IMR-90 (cell line): ENCODE measurements around the gene CTIF. TPM values are rescaled to one million over a fixed set of nuclear protein-coding genes. Genes with fewer than 3 reads are reported as not detected.
A peak's percentile ranks its signal among the peaks of the same experiment; 100 is the strongest.

Experiments used
- ATAC-seq: fragments of 200-7000 bp; cut with Tn5 transposase; 2 replicates; pipeline ENCODE4 v1.9.1; 2020; ENCODE audit warnings: low read depth, mild to moderate bottlenecking, moderate library complexity
- BruUV-seq: library from RNA; stranded (reverse); fragments of 400-500 nt; replicated peaks from 2 replicates; lab custom pipeline; 2021; lab: Mats Ljungman, UMichigan
- CTCF ChIA-PET: fragments of 300-600 bp; formaldehyde crosslinking; extraction: SDS; loops from one replicate; lab custom pipeline; 2021; ENCODE audit warnings: antibody characterized with exemption; lab: Yijun Ruan, JAX
- POLR2A ChIA-PET: fragments of 300-600 bp; sonication (Branson Sonifier 250); formaldehyde crosslinking; loops from one replicate; lab custom pipeline; 2022; ENCODE audit warnings: antibody characterized with exemption; ENCODE audit not compliant: unreplicated experiment; lab: Charles Lee
- DNase-seq: peaks from one replicate; pipeline ENCODE4 v3.0.0; 2013
- H2AFZ ChIP-seq: replicated peaks from 2 replicates; pipeline ENCODE3; 2013; ENCODE audit warnings: low read length, mild to moderate bottlenecking; ENCODE audit not compliant: poor library complexity
- H2AK5ac ChIP-seq: 2 replicates; pipeline ENCODE4 v1.6.1; 2013; ENCODE audit warnings: low read depth, low read length, inconsistent platforms
- H2AK9ac ChIP-seq: replicated peaks from 2 replicates; pipeline ENCODE3; 2013; ENCODE audit warnings: mild to moderate bottlenecking, low read depth, low read length, moderate library complexity; ENCODE audit not compliant: poor library complexity
- H2BK120ac ChIP-seq: 2 replicates; pipeline ENCODE4 v1.6.1; 2013; ENCODE audit warnings: low read depth, low read length, inconsistent platforms
- H2BK15ac ChIP-seq: 3 replicates; pipeline ENCODE4 v1.6.1; 2013; ENCODE audit warnings: low read depth, low read length, inconsistent platforms
- H2BK20ac ChIP-seq: 2 replicates; pipeline ENCODE4 v1.6.1; 2013; ENCODE audit warnings: low read depth, mild to moderate bottlenecking, inconsistent platforms, low read length, moderate library complexity
- H2BK5ac ChIP-seq: 2 replicates; pipeline ENCODE4 v1.6.1; 2013; ENCODE audit warnings: mild to moderate bottlenecking, low read depth, low read length, inconsistent platforms; ENCODE audit not compliant: poor library complexity, severe bottlenecking
- H3K14ac ChIP-seq: replicated peaks from 2 replicates; pipeline ENCODE4 v1.6.1; 2013; ENCODE audit warnings: low read depth, low read length, inconsistent platforms
- H3K18ac ChIP-seq: 2 replicates; pipeline ENCODE4 v1.6.1; 2013; ENCODE audit warnings: low read depth, low read length, control low read depth
- H3K23ac ChIP-seq: 2 replicates; pipeline ENCODE4 v1.6.1; 2013; ENCODE audit warnings: low read depth, low read length, inconsistent platforms
- H3K27ac ChIP-seq: 2 replicates; pipeline ENCODE4 v1.5.1; 2013; ENCODE audit warnings: mild to moderate bottlenecking, control low read depth, low read length; ENCODE audit not compliant: insufficient read depth
- H3K27me3 ChIP-seq: 2 replicates; pipeline ENCODE4 v1.6.1; 2013; ENCODE audit warnings: low read length; ENCODE audit not compliant: control insufficient read depth, insufficient read depth
- H3K36me3 ChIP-seq: 2 replicates; pipeline ENCODE4 v1.6.1; 2013; ENCODE audit warnings: low read length, mixed read lengths; ENCODE audit not compliant: control insufficient read depth, insufficient read depth
- H3K4ac ChIP-seq: 2 replicates; pipeline ENCODE4 v1.6.1; 2013; ENCODE audit warnings: low read depth, low read length, inconsistent platforms
- H3K4me1 ChIP-seq: 2 replicates; pipeline ENCODE4 v1.6.1; 2013; ENCODE audit warnings: low read length, mixed read lengths; ENCODE audit not compliant: control insufficient read depth, insufficient read depth
- H3K4me2 ChIP-seq: 2 replicates; pipeline ENCODE4 v1.6.1; 2013; ENCODE audit warnings: low read depth, mild to moderate bottlenecking, control low read depth, low read length, moderate library complexity
- H3K4me3 ChIP-seq: 2 replicates; pipeline ENCODE4 v1.5.1; 2013; ENCODE audit warnings: low read depth, mild to moderate bottlenecking, control low read depth, low read length, moderate library complexity; ENCODE audit not compliant: insufficient read depth
- H3K56ac ChIP-seq: 2 replicates; pipeline ENCODE4 v1.6.1; 2013; ENCODE audit warnings: low read length, inconsistent platforms; ENCODE audit not compliant: insufficient read depth; ENCODE audit errors: extremely low read depth
- H3K79me1 ChIP-seq, 2 experiments: 2 replicates each; pipeline ENCODE4 v1.6.1; 2013; ENCODE audit warnings: low read length in 2 of 2, inconsistent platforms in 1 of 2, low read depth in 1 of 2
- H3K9ac ChIP-seq: 2 replicates; pipeline ENCODE4 v1.6.1; 2013; ENCODE audit warnings: low read depth, low read length, control low read depth
- H3K9me1 ChIP-seq: 2 replicates; pipeline ENCODE4 v1.6.1; 2013; ENCODE audit warnings: low read length, inconsistent platforms; ENCODE audit not compliant: insufficient read depth
- H3K9me3 ChIP-seq: 2 replicates; pipeline ENCODE4 v1.6.1; 2013; ENCODE audit warnings: low read length; ENCODE audit not compliant: control insufficient read depth, insufficient read depth
- H4K20me1 ChIP-seq: 2 replicates; pipeline ENCODE4 v1.6.1; 2013; ENCODE audit warnings: low read length, inconsistent platforms; ENCODE audit not compliant: insufficient read depth
- H4K5ac ChIP-seq: 2 replicates; pipeline ENCODE4 v1.6.1; 2013; ENCODE audit warnings: mild to moderate bottlenecking, low read depth, low read length, control low read depth
- H4K8ac ChIP-seq, 2 experiments: 2 replicates each; pipeline ENCODE4 v1.6.1; 2013; ENCODE audit warnings: low read depth in 2 of 2, low read length in 2 of 2, control low read depth in 1 of 2, inconsistent platforms in 1 of 2
- H4K91ac ChIP-seq: 2 replicates; pipeline ENCODE4 v1.6.1; 2013; ENCODE audit warnings: low read depth, low read length, inconsistent platforms; ENCODE audit not compliant: insufficient read depth
- BHLHE40 ChIP-seq: fragments of 150-350 bp; IDR thresholded peaks from 2 replicates; pipeline ENCODE4 v1.6.1; 2016; ENCODE audit warnings: mild to moderate bottlenecking, low read depth, low read length
- FOS ChIP-seq: fragments of 150-350 bp; IDR thresholded peaks from 2 replicates; pipeline ENCODE4 v1.6.1; 2016; ENCODE audit warnings: low read depth, low read length
- MXI1 ChIP-seq: IDR thresholded peaks from 2 replicates; pipeline ENCODE4 v1.6.1; 2012; ENCODE audit warnings: low read depth, mild to moderate bottlenecking, low read length, moderate library complexity, borderline replicate concordance
- POLR2A ChIP-seq: IDR thresholded peaks from 2 replicates; pipeline ENCODE4 v1.6.1; 2012; ENCODE audit warnings: mild to moderate bottlenecking, low read depth, low read length
- RAD21 ChIP-seq: IDR thresholded peaks from 2 replicates; pipeline ENCODE4 v1.6.1; 2012; ENCODE audit warnings: low read length, improper control_type of control experiment
- WGBS, 2 experiments: methylation state at CpG; one replicate each; pipeline versions ENCODE4 v1.1.5 to v1.1.7; 2013; ENCODE audit warnings: missing lambda C conversion rate in 2 of 2; ENCODE audit not compliant: insufficient read length in 1 of 2; ENCODE audit errors: extremely low coverage in 2 of 2; 5-methylcytosine and 5-hydroxymethylcytosine counted together
- dilution Hi-C: fragments of 300-500 bp; cut with HindIII; formaldehyde crosslinking; loops from one replicate; pipeline ENCODE4 v1.14.3; 2018; ENCODE audit warnings: low sequenced_read_pairs; ENCODE audit not compliant: unreplicated experiment
- in situ Hi-C: fragments of 300-500 bp; cut with MboI; formaldehyde crosslinking; loops from 3 replicates; pipeline ENCODE4 v1.14.3; 2019; ENCODE audit warnings: low sequenced_read_pairs, inconsistent platforms, mixed read lengths
- intact Hi-C: fragments of 100-400 bp; cut with micrococcal nuclease; formaldehyde crosslinking; loops from 2 replicates; pipeline ENCODE4 v1.10.0; 2022
- polyA plus RNA-seq, 3 experiments: library from polyadenylated mRNA; depleted of rRNA; stranded (reverse); fragments of >200 nt; gene quantifications; 2 replicates each; pipeline ENCODE4 v1.2.3, GENCODE V29; 2012; ENCODE audit warnings: low replicate concordance in 1 of 3
- total RNA-seq: library from RNA; depleted of rRNA; stranded (reverse); fragments of >200 nt; gene quantifications from 2 replicates; pipeline ENCODE4 v1.2.3, GENCODE V29; 2012

Gene CTIF
- total and polyA plus RNA-seq, 2 of the 4 experiments (the other 2 are of a cell fraction), result 25.1 to 57.0 TPM

GRCh38 chr18:48672671-48673340 is 134.0 kb downstream of the CTIF start:
- Histone ChIP-seq H3K4me3 (no peak overlapping the region), H3K4me2 (no peak overlapping the region), H4K8ac (no peak overlapping the region), H2BK15ac (no peak overlapping the region), H4K91ac (no peak overlapping the region), H4K5ac (no peak overlapping the region), H3K9me1 (peaks cover 2% of the 10 kb centered on the region; the same call in 1 of the 2 replicates), H2AFZ (peak overlapping the region; percentile 33), H3K79me1 (peaks cover 22 to 87% of the 10 kb centered on the region in 2 experiments), H3K4me1 (peaks cover 19% of the 10 kb centered on the region), H3K4ac (no peak overlapping the region), H3K23ac (no peak overlapping the region; the same call in 1 of the 2 replicates), H2BK20ac (no peak overlapping the region), H4K20me1 (peaks cover 54% of the 10 kb centered on the region), H3K27ac (no peak overlapping the region), H2AK9ac (no peak overlapping the region), H3K56ac (no peak overlapping the region), H3K18ac (no peak overlapping the region), H3K36me3 (peaks cover 35% of the 10 kb centered on the region), H2BK120ac (no peak overlapping the region), H3K9ac (no peak overlapping the region), H3K9me3 (peaks cover 2% of the 10 kb centered on the region; the same call in 1 of the 2 replicates), H2BK5ac (no peak overlapping the region), H3K27me3 (no peaks in the 10 kb centered on the region), H3K14ac (no peak overlapping the region), H2AK5ac (no peak overlapping the region)
- intact Hi-C loops (no loop called here), dilution Hi-C loops (no loop called here), in situ Hi-C loops (loop anchor here (10.0 kb wide), 2 partner anchors 502 to 742 kb away; no protein-coding TSS in a partner anchor)
- CTCF ChIA-PET, result no interaction called here
- WGBS, 2 experiments, result 100% methylated on average over 1 of the region's 6 CpGs; no CpG with 5 or more reads in 1 of the 2 experiments
- POLR2A ChIA-PET, result no interaction called here
- BruUV-seq, result no TSS peak
- TF ChIP-seq FOS (no peak), BHLHE40 (no peak), POLR2A (no peak), RAD21 (no peak), MXI1 (no peak)
- DNase-seq (no peak), ATAC-seq (no peak)
